ENCODE data around the gene KRT72.
A peak's percentile ranks its signal among the peaks of the same experiment; 100 is the strongest.

The KRT72 gene

DNA sequence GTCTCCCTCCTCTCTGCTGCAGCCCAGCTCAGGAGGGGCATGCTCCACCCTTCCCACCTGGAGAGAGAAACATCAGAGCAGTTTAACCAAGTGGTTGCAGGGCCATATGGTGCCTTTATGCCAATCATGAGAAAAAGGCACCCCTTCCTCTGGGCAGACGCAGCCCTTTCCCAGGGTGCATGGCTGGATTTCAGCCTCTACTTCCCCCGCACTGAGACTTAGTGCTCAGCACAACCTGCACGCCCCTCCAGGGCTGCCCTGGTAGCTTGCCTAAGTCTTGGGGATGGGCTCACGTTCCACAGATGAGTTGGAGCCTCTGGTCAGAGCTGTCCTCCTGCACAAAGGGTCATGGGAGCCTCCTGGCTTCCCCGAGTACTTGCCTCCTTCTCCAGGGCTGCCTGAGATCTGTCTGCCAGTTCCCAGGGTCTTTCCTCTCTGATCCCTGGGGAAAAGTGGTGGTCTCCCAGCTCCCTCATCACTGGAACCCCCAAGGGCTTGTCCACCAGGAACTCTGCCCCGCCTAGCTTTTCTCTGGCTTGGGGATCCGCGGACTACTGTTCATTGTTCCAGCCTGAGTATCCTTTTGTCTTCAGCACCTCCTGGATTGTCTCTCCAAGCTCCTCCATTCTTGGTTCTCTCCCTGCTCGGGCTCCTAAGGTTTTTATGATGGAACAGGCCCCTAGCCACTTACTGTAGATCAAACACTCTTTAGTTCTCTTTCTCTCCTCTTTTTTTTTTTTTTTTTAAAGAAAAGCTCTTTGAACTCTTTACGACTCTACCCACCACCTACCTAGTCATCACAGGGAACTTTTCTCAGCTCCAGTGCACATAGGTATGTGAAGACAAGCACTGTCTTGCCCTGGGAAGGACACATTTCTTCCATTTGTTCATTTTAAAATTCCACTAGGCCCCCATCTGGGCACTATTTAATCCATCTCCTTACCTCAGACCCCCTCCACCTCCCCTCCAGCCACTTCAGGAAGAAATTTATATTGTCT is 21.5 kb downstream of the KRT72 start:
- peak; percentile 90 for DNase-seq (ENCODE audit: low spot score)

DNA sequence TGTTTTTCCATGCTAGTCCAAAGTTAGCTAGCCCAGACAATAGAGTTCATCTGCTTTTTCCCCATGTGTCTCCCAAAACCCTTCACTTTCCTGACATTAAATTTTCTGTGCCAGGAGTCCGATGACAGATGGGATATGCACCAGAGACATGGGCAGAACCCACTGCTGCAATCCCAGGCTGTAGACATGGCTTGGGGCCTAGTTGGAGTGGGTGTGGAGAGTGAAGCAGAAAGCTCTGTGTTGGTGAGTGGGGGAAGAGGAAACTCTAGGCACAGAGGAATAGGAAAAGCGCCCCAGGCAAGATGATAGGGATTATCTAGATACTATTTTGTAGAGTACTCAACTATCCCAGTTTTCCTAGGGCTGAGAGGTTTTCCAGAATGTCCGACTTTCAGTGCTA is 22.8 kb downstream of the KRT72 start:
- DNase-seq (ENCODE audit: low spot score): no peak
- CTCF ChIA-PET: interaction anchor here (0.5 to 1.3 kb wide), 2 partner anchors 206 to 286 kb away, joined by 3 to 7 read pairs; no protein-coding TSS in a partner anchor
- TF ChIP-seq, protein P1, sequence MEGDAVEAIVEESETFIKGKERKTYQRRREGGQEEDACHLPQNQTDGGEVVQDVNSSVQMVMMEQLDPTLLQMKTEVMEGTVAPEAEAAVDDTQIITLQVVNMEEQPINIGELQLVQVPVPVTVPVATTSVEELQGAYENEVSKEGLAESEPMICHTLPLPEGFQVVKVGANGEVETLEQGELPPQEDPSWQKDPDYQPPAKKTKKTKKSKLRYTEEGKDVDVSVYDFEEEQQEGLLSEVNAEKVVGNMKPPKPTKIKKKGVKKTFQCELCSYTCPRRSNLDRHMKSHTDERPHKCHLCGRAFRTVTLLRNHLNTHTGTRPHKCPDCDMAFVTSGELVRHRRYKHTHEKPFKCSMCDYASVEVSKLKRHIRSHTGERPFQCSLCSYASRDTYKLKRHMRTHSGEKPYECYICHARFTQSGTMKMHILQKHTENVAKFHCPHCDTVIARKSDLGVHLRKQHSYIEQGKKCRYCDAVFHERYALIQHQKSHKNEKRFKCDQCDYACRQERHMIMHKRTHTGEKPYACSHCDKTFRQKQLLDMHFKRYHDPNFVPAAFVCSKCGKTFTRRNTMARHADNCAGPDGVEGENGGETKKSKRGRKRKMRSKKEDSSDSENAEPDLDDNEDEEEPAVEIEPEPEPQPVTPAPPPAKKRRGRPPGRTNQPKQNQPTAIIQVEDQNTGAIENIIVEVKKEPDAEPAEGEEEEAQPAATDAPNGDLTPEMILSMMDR (conservative IDR thresholded peaks at IDR 0.05; ENCODE audit: low read depth): no peak
- POLR2A ChIA-PET (ENCODE audit: low non-redundant PET): interaction anchor here (0.6 kb wide), 1 partner anchor 58 kb away, joined by 3 read pairs; the partner anchor contains the start of gene KRT5
- H3K27ac ChIP-seq: peak overlapping the region; percentile 69

More for the DNA sequence above, 21.5 kb downstream of the KRT72 start:
- TF ChIP-seq, protein P1 (conservative IDR thresholded peaks at IDR 0.05; ENCODE audit: low read depth): no peak
- H3K27ac ChIP-seq: peak overlapping the region; percentile 92
- POLR2A ChIA-PET (ENCODE audit: low non-redundant PET): interaction anchor here (0.5 to 0.6 kb wide), 3 partner anchors 155 to 468 kb away, joined by 3 read pairs; no protein-coding TSS in a partner anchor
- CTCF ChIA-PET: interaction anchor here (0.6 to 1.8 kb wide), 6 partner anchors 66 to 328 kb away, joined by 3 to 5 read pairs (median 4); no protein-coding TSS in a partner anchor

DNA sequence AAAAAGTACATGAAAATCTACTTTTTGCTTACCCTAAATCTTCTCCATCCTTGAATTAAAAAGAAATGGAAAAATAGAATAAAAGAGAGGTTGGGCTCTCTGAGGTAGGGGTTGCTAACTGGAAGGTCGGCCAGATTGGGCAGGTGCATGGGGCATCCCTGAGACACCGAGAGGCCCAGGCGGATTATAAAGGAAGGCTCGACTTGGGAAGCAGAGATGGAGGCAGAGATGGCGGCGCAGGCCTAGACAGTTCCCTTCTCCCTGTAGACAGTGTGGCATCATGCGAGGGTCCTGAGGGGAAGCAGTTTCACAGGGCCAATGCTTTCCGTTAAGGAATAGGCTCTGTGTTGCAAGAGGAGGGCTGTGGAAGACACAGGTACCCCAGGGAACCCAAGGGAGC is 23.9 kb downstream of the KRT72 start:
- peak overlapping the region; percentile 69; the same call in 1 of the 2 replicates for H3K27ac ChIP-seq
- POLR2A ChIA-PET (ENCODE audit: low non-redundant PET): no interaction called here
- no peak for DNase-seq (ENCODE audit: low spot score)
- CTCF ChIA-PET: interaction anchor here (1.3 kb wide), 1 partner anchor 205 kb away, joined by 7 read pairs; no protein-coding TSS in a partner anchor
- TF ChIP-seq, protein P1 (conservative IDR thresholded peaks at IDR 0.05; ENCODE audit: low read depth): no peak

DNA sequence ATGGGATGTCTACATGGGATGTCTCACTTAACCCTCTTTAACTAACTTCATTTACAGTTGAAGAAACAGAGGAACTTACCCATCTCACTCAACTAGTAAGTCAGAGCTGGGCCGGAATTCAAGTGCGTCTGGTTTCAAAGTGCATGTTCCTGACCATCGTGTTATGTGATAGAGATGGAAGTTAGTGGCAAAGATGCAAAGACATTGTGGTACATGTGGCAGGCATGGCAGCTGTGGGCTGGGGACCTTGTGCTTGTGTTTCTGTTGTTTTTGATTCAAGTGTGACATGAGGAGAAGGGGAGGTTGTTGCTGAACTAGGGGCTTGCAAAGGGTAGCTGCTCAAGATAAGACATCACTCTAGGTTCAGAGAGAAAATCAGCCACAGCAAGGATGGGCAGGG is 25.3 kb downstream of the KRT72 start:
- H3K27ac ChIP-seq: no peak overlapping the region
- CTCF ChIA-PET: no interaction called here
- TF ChIP-seq, protein P1 (conservative IDR thresholded peaks at IDR 0.05; ENCODE audit: low read depth): no peak
- POLR2A ChIA-PET (ENCODE audit: low non-redundant PET): no interaction called here
- DNase-seq (ENCODE audit: low spot score): no peak

DNA sequence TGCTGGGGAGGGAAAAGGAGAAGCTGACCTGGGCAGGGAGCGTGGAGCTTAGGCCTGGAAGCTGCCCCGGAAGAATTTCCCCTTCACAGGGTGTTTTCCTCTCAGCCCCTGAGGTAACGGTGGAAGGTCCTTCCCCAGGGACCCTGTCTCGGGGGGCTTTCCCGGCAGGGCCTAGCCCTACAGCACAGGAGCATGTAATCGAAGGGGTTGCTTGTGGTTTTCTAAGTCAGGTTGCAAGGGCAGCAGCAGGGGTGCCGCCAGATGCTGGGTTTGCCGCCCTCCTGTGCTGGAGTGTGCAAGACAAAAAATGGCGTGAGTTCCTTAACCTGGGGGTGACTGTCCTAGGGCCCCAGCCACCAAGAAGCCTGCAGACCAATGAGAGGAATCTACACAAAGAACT is 26.0 kb downstream of the KRT72 start:
- TF ChIP-seq, protein P1 (conservative IDR thresholded peaks at IDR 0.05; ENCODE audit: low read depth): no peak
- no peak for DNase-seq (ENCODE audit: low spot score)
- ChIA-PET CTCF (interaction anchor here (1.3 kb wide), 1 partner anchor 202 kb away, joined by 3 read pairs; no protein-coding TSS in a partner anchor), POLR2A (ENCODE audit: low non-redundant PET) (no interaction called here)
- no peak overlapping the region for H3K27ac ChIP-seq

DNA sequence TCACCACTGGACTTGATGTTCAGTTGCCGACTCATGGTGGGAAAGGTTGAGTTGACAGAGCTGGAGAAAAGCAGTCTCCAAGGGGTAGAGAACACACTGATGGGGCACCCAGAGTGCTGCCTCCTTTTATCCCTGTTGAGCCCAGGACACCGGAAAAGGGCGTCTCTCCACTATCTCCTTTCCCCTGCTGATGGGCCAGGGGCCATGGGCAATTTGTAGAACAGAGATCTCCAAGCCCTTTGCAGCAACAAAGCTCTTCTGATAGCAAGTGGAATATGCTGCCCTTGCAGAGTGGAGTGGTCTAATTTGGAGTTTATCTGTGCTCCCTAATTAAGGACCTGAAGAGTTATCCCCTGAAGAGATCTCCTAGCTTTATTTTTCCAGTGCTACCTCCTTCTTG is 27.5 kb downstream of the KRT72 start, which contains the start of gene KRT74:
TSS of gene KRT74 (minus strand) at position 101 of the 400 bp plus-strand sequence. CDS start at position 35, 66 bp downstream.
- ChIA-PET POLR2A (ENCODE audit: low non-redundant PET) (no interaction called here), CTCF (interaction anchor here (0.7 kb wide), 1 partner anchor 306 kb away, joined by 3 read pairs; no protein-coding TSS in a partner anchor)
- TF ChIP-seq, protein P1 (conservative IDR thresholded peaks at IDR 0.05; ENCODE audit: low read depth): no peak
- no peak for DNase-seq (ENCODE audit: low spot score)
- no peak within 1 kb of the TSS for H3K27ac ChIP-seq

All from RWPE1 (cell line).